GM12878 (cell line): Measurements from ENCODE around the gene FFAR2. TPM values are rescaled to one million over a fixed set of nuclear protein-coding genes. Genes with fewer than 3 reads are reported as not detected.

Experiments
- ATAC-seq: fragments of 200-7000 bp; cut with Tn5 transposase; 3 replicates; pipeline ENCODE4 v1.9.1; 2020; ENCODE audit warnings: mild to moderate bottlenecking, moderate library complexity
- BruUV-seq: library from RNA; stranded (reverse); fragments of 400-500 nt; replicated peaks from 2 replicates; lab custom pipeline; 2021; lab: Mats Ljungman, UMichigan
- CTCF ChIA-PET: fragments of 300-600 bp; sonication (Branson Sonifier 250); formaldehyde crosslinking; extraction: SDS; loops from one replicate; lab custom pipeline; 2021; ENCODE audit warnings: inconsistent platforms; lab: Yijun Ruan, JAX
- POLR2A ChIA-PET: fragments of 350-600 bp; formaldehyde crosslinking; extraction: SDS; loops from one replicate; lab custom pipeline; 2021; ENCODE audit warnings: inconsistent platforms; lab: Charles Lee
- RAD21 ChIA-PET: fragments of 300-600 bp; sonication (Branson Sonifier 250); formaldehyde crosslinking; loops from one replicate; lab custom pipeline; 2023; ENCODE audit warnings: antibody characterized with exemption; ENCODE audit not compliant: unreplicated experiment; lab: Charles Lee
- SMC1A ChIA-PET: fragments of 300-600 bp; sonication (Branson Sonifier 250); formaldehyde crosslinking; loops from one replicate; lab custom pipeline; 2023; ENCODE audit not compliant: unreplicated experiment, uncharacterized antibody; lab: Charles Lee
- DNase-seq: peaks from one replicate; pipeline ENCODE4 v3.0.0-alpha.2; 2011; ENCODE audit warnings: low read depth, low spot score
- FAIRE-seq: peaks from 3 replicates; lab custom pipeline; 2011; peaks lifted over from hg19 to GRCh38; lab: Jason Lieb, UNC
- H2AFZ ChIP-seq: 2 replicates; pipeline ENCODE4 v1.6.0; 2011; ENCODE audit warnings: low read depth, low read length, control low read depth; ENCODE audit not compliant: control insufficient read depth
- H3K27ac ChIP-seq: 2 replicates; pipeline ENCODE4 v1.5.1; 2011; ENCODE audit warnings: control low read depth; ENCODE audit not compliant: control insufficient read depth, insufficient read depth
- H3K27me3 ChIP-seq, 2 experiments: replicated peaks in 1 of 2; 2 replicates each; pipeline versions ENCODE4 v1.6.0 to v1.6.1; 2011; ENCODE audit warnings: low read length in 1 of 2; ENCODE audit not compliant: control insufficient read depth in 2 of 2, insufficient read depth in 2 of 2
- H3K36me3 ChIP-seq, 2 experiments: 2 replicates each; pipeline ENCODE4 v1.5.1; 2011; ENCODE audit warnings: low read length in 1 of 2; ENCODE audit not compliant: control insufficient read depth in 2 of 2, insufficient read depth in 2 of 2
- H3K4me1 ChIP-seq: 2 replicates; pipeline ENCODE4 v1.6.1; 2011; ENCODE audit warnings: mild to moderate bottlenecking, low read length, moderate library complexity, mixed read lengths; ENCODE audit not compliant: control insufficient read depth, insufficient read depth
- H3K4me2 ChIP-seq: 2 replicates; pipeline ENCODE4 v1.6.0; 2011; ENCODE audit warnings: control low read depth; ENCODE audit not compliant: control insufficient read depth, insufficient read depth
- H3K4me3 ChIP-seq: fragments of 200-600 bp; sonication (generic); 2 replicates; pipeline ENCODE4 v1.5.1; 2016
- H3K79me2 ChIP-seq: 2 replicates; pipeline ENCODE4 v1.6.0; 2011; ENCODE audit warnings: low read length; ENCODE audit not compliant: control insufficient read depth, insufficient read depth
- H3K9ac ChIP-seq: 2 replicates; pipeline ENCODE4 v1.8.0; 2011; ENCODE audit warnings: low read length, control low read depth, mixed read lengths; ENCODE audit not compliant: control insufficient read depth, insufficient read depth
- H3K9me3 ChIP-seq: replicated peaks from 3 replicates; pipeline ENCODE4 v1.5.1; 2011; ENCODE audit warnings: mild to moderate bottlenecking, low read length; ENCODE audit not compliant: control insufficient read depth, insufficient read depth
- H4K20me1 ChIP-seq: 2 replicates; pipeline ENCODE4 v1.6.0; 2011; ENCODE audit not compliant: control insufficient read depth, insufficient read depth
- CREM ChIP-seq: IDR thresholded peaks from 2 replicates; pipeline ENCODE4 v1.6.1; 2014; ENCODE audit warnings: antibody characterized with exemption, low read depth
- ETV6 ChIP-seq, 2 experiments: fragments of 450-650 bp in 1 of 2; IDR thresholded peaks in 1 of 2; conservative IDR thresholded peaks in 1 of 2; 2 replicates each; pipeline ENCODE4 v1.6.1; 2014; ENCODE audit warnings: antibody characterized with exemption in 1 of 2, borderline replicate concordance in 1 of 2, low read depth in 1 of 2, mild to moderate bottlenecking in 1 of 2, moderate library complexity in 1 of 2
- HDAC6 ChIP-seq: fragments of 200-600 bp; sonication (generic); IDR thresholded peaks from one replicate; pipeline ENCODE4 v1.8.0; 2017; ENCODE audit warnings: antibody characterized with exemption; ENCODE audit not compliant: unreplicated experiment
- MXI1 ChIP-seq: fragments of 150-350 bp; IDR thresholded peaks from 2 replicates; pipeline ENCODE4 v1.6.1; 2011; ENCODE audit warnings: low read depth, mild to moderate bottlenecking, inconsistent platforms, low read length, improper control_type of control experiment
- PAX8 ChIP-seq: fragments of 450-650 bp; IDR thresholded peaks from 2 replicates; pipeline ENCODE4 v1.6.1; 2017; ENCODE audit warnings: mild to moderate bottlenecking, moderate library complexity
- RBBP5 ChIP-seq: fragments of 200-600 bp; sonication (generic); conservative IDR thresholded peaks from 2 replicates; pipeline ENCODE4 v1.6.1; 2016
- SIN3A ChIP-seq: IDR thresholded peaks from 2 replicates; pipeline ENCODE4 v1.6.1; 2012; ENCODE audit warnings: low read depth, low read length, improper control_type of control experiment
- ZNF24 ChIP-seq: fragments of 450-650 bp; IDR thresholded peaks from 2 replicates; pipeline ENCODE4 v1.6.1; 2017; ENCODE audit warnings: antibody characterized with exemption, mild to moderate bottlenecking
- WGBS: methylation state at CpG from one replicate; pipeline ENCODE4 v1.1.6; 2016; ENCODE audit warnings: low lambda C conversion rate; ENCODE audit not compliant: insufficient replicate concordance, insufficient coverage; ENCODE audit errors: missing lambda C conversion rate; 5-methylcytosine and 5-hydroxymethylcytosine counted together
- in situ Hi-C: fragments of 300-500 bp; cut with MboI; formaldehyde crosslinking; loops from 9 replicates; pipeline ENCODE4 v1.14.3; 2018; ENCODE audit warnings: mixed read lengths
- intact Hi-C: fragments of 100-400 bp; cut with micrococcal nuclease; formaldehyde crosslinking; loops from one replicate; pipeline ENCODE4 v1.14.2; 2022; ENCODE audit not compliant: unreplicated experiment
- polyA plus RNA-seq, 11 experiments: library from polyadenylated mRNA; depleted of rRNA in 4 of 11; unstranded in 6 of 11; stranded (reverse) in 5 of 11; fragments of >200 nt; fragmentation: Nextera tagmentation in 4 of 11; fragmentation: Illumina TruSeq in 1 of 11; extraction: Ambion mirVana in 4 of 11; extraction: Trizol in 1 of 11; gene quantifications; 1 replicate in 1 of 11; 2 replicates in 10 of 11; pipeline versions ENCODE4 v1.2.1 to v1.2.3, GENCODE V29; 2011 to 2016; ENCODE audit warnings: inconsistent platforms in 2 of 11, missing spikeins in 2 of 11, low read depth in 1 of 11
- total RNA-seq, 4 experiments: library from RNA; depleted of rRNA in 3 of 4; stranded (reverse); fragments of >200 nt in 3 of 4; fragmentation: Illumina TruSeq in 1 of 4; extraction: Trizol in 1 of 4; gene quantifications; 2 replicates each; pipeline versions ENCODE4 v1.2.1 to v1.2.3, GENCODE V29; 2013 to 2021
- TF ChIP-seq, protein P1 (sequence below): IDR thresholded peaks from 2 replicates; pipeline ENCODE4 v1.6.1; 2011; ENCODE audit warnings: low read depth, mild to moderate bottlenecking, low read length, moderate library complexity, borderline replicate concordance; ENCODE audit errors: extremely low read depth
- TF ChIP-seq, protein P2 (sequence below): fragments of 450-650 bp; IDR thresholded peaks from 2 replicates; pipeline ENCODE4 v1.6.1; 2017; ENCODE audit warnings: borderline replicate concordance
- TF ChIP-seq, protein P3 (sequence below): IDR thresholded peaks from 2 replicates; pipeline ENCODE4 v1.6.1; 2011; ENCODE audit warnings: mild to moderate bottlenecking, low read depth, low read length, moderate library complexity; ENCODE audit not compliant: insufficient replicate concordance
- TF ChIP-seq, protein P4 (sequence below): IDR thresholded peaks from 2 replicates; pipeline ENCODE4 v1.6.1; 2012; ENCODE audit warnings: mild to moderate bottlenecking, low read depth, low read length
- TF ChIP-seq, protein P5 (sequence below): IDR thresholded peaks from 2 replicates; pipeline ENCODE4 v1.6.1; 2011; ENCODE audit warnings: low read depth, low read length, improper control_type of control experiment, borderline replicate concordance
- TF ChIP-seq, protein P6 (sequence below): fragments of 450-650 bp; IDR thresholded peaks from 2 replicates; pipeline ENCODE4 v1.6.1; 2017; ENCODE audit warnings: mild to moderate bottlenecking

Gene FFAR2
- total and polyA plus RNA-seq, 10 of the 15 experiments (the other 5 are each of a cell fraction or from before 2014, with no cell fraction given), result 0.05 to 4.0 (median 2.1) TPM

GRCh38 chr19:35425682-35426081, 22.4 kb upstream of the FFAR2 start:
- no peak overlapping the region for H3K9ac ChIP-seq
- CTCF ChIA-PET, result interaction anchor here (0.9 kb wide), 1 partner anchor 23 kb away, joined by 3 read pairs; no protein-coding TSS in a partner anchor
- POLR2A ChIA-PET, result interaction anchor here (0.9 to 1.2 kb wide), 2 partner anchors 11 to 19 kb away, joined by 3 read pairs; no protein-coding TSS in a partner anchor
- H3K4me3 ChIP-seq, result no peak overlapping the region
- RAD21 ChIA-PET, result interaction anchor here (0.9 kb wide), 2 partner anchors 13 to 37 kb away, joined by 3 to 4 read pairs; no protein-coding TSS in a partner anchor
- H3K4me2 ChIP-seq, result no peak overlapping the region
- no peaks in the 10 kb centered on the region; the same call in 2 of the 3 replicates for H3K9me3 ChIP-seq
- DNase-seq, result no peak
- intact Hi-C loops, result no loop called here
- H3K27ac ChIP-seq, result no peak overlapping the region
- H3K36me3 ChIP-seq, result no peaks in the 10 kb centered on the region
- no peaks in the 10 kb centered on the region for H3K27me3 ChIP-seq
- H2AFZ ChIP-seq, result no peak overlapping the region
- FAIRE-seq, result no peak
- BruUV-seq, result no TSS peak
- H3K4me1 ChIP-seq, result peaks cover 1% of the 10 kb centered on the region; the same call in 1 of the 2 replicates
- in situ Hi-C loops, result no loop called here
- 50% methylated on average over 4 of the region's 4 CpGs for WGBS
- no peaks in the 10 kb centered on the region for H4K20me1 ChIP-seq
- ATAC-seq, result no peak
- H3K79me2 ChIP-seq, result no peaks in the 10 kb centered on the region
- SMC1A ChIA-PET, result interaction anchor here (0.6 to 13.1 kb wide), 5 partner anchors 24 to 70 kb away, joined by 3 to 237 read pairs (median 3); partner anchors contain the start of gene FFAR2
- TF ChIP-seq HDAC6 (no peak), CREM (no peak), PAX8 (no peak), SIN3A (no peak), MXI1 (no peak), ETV6 (conservative IDR thresholded peaks at IDR 0.05 in 1 of 2, IDR thresholded peaks at IDR 0.05 in 1 of 2; ENCODE audit: borderline replicate concordance in 1 of 2, low read depth in 1 of 2) (no peak), RBBP5 (no peak), ZNF24 (no peak)
- TF ChIP-seq, protein P1, sequence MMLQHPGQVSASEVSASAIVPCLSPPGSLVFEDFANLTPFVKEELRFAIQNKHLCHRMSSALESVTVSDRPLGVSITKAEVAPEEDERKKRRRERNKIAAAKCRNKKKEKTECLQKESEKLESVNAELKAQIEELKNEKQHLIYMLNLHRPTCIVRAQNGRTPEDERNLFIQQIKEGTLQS, result no peak
- TF ChIP-seq, protein P2, sequence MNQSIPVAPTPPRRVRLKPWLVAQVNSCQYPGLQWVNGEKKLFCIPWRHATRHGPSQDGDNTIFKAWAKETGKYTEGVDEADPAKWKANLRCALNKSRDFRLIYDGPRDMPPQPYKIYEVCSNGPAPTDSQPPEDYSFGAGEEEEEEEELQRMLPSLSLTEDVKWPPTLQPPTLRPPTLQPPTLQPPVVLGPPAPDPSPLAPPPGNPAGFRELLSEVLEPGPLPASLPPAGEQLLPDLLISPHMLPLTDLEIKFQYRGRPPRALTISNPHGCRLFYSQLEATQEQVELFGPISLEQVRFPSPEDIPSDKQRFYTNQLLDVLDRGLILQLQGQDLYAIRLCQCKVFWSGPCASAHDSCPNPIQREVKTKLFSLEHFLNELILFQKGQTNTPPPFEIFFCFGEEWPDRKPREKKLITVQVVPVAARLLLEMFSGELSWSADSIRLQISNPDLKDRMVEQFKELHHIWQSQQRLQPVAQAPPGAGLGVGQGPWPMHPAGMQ, result no peak
- TF ChIP-seq, protein P3, sequence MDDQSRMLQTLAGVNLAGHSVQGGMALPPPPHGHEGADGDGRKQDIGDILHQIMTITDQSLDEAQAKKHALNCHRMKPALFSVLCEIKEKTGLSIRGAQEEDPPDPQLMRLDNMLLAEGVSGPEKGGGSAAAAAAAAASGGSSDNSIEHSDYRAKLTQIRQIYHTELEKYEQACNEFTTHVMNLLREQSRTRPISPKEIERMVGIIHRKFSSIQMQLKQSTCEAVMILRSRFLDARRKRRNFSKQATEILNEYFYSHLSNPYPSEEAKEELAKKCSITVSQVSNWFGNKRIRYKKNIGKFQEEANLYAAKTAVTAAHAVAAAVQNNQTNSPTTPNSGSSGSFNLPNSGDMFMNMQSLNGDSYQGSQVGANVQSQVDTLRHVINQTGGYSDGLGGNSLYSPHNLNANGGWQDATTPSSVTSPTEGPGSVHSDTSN, result no peak
- TF ChIP-seq, protein P4, sequence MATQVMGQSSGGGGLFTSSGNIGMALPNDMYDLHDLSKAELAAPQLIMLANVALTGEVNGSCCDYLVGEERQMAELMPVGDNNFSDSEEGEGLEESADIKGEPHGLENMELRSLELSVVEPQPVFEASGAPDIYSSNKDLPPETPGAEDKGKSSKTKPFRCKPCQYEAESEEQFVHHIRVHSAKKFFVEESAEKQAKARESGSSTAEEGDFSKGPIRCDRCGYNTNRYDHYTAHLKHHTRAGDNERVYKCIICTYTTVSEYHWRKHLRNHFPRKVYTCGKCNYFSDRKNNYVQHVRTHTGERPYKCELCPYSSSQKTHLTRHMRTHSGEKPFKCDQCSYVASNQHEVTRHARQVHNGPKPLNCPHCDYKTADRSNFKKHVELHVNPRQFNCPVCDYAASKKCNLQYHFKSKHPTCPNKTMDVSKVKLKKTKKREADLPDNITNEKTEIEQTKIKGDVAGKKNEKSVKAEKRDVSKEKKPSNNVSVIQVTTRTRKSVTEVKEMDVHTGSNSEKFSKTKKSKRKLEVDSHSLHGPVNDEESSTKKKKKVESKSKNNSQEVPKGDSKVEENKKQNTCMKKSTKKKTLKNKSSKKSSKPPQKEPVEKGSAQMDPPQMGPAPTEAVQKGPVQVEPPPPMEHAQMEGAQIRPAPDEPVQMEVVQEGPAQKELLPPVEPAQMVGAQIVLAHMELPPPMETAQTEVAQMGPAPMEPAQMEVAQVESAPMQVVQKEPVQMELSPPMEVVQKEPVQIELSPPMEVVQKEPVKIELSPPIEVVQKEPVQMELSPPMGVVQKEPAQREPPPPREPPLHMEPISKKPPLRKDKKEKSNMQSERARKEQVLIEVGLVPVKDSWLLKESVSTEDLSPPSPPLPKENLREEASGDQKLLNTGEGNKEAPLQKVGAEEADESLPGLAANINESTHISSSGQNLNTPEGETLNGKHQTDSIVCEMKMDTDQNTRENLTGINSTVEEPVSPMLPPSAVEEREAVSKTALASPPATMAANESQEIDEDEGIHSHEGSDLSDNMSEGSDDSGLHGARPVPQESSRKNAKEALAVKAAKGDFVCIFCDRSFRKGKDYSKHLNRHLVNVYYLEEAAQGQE, result no peak
- TF ChIP-seq, protein P5, sequence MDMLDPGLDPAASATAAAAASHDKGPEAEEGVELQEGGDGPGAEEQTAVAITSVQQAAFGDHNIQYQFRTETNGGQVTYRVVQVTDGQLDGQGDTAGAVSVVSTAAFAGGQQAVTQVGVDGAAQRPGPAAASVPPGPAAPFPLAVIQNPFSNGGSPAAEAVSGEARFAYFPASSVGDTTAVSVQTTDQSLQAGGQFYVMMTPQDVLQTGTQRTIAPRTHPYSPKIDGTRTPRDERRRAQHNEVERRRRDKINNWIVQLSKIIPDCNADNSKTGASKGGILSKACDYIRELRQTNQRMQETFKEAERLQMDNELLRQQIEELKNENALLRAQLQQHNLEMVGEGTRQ, result no peak
- TF ChIP-seq, protein P6, sequence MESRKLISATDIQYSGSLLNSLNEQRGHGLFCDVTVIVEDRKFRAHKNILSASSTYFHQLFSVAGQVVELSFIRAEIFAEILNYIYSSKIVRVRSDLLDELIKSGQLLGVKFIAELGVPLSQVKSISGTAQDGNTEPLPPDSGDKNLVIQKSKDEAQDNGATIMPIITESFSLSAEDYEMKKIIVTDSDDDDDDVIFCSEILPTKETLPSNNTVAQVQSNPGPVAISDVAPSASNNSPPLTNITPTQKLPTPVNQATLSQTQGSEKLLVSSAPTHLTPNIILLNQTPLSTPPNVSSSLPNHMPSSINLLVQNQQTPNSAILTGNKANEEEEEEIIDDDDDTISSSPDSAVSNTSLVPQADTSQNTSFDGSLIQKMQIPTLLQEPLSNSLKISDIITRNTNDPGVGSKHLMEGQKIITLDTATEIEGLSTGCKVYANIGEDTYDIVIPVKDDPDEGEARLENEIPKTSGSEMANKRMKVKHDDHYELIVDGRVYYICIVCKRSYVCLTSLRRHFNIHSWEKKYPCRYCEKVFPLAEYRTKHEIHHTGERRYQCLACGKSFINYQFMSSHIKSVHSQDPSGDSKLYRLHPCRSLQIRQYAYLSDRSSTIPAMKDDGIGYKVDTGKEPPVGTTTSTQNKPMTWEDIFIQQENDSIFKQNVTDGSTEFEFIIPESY, result no peak
